Psoas muscle (tissue), 8 donors: ENCODE measurements around the gene SSR4. TPM values are rescaled to one million over a fixed set of nuclear protein-coding genes. Genes with fewer than 3 reads are reported as not detected.

ENCODE experiments used
- ATAC-seq, 4 donors: fragments of 200-7000 bp; cut with Tn5 transposase; one replicate each; pipeline ENCODE4 v1.9.1; 2020; ENCODE audit warnings: moderate library complexity in 3 of 4, mild to moderate bottlenecking in 2 of 4
- DNase-seq, 2 donors: peaks; one replicate each; pipeline ENCODE4 v3.0.0-alpha.2; 2020
- H3K27ac ChIP-seq: fragments of 200-600 bp; one replicate; pipeline ENCODE4 v1.8.0; 2022
- H3K27me3 ChIP-seq, 3 donors: fragments of 200-600 bp in 1 of 3; one replicate each; pipeline versions ENCODE4 v1.6.1 to v1.8.0; 2013 to 2022; ENCODE audit warnings: low read length in 2 of 3, mild to moderate bottlenecking in 2 of 3, moderate library complexity in 1 of 3; ENCODE audit not compliant: insufficient read depth in 3 of 3
- H3K36me3 ChIP-seq, 2 donors: fragments of 200-600 bp in 1 of 2; one replicate each; pipeline versions ENCODE4 v1.6.1 to v1.8.0; 2013 to 2022; ENCODE audit warnings: low read depth in 1 of 2, mild to moderate bottlenecking in 1 of 2, moderate library complexity in 1 of 2; ENCODE audit not compliant: insufficient read depth in 1 of 2
- H3K4me1 ChIP-seq: fragments of 200-600 bp; one replicate; pipeline ENCODE4 v1.8.0; 2022
- H3K4me3 ChIP-seq: fragments of 200-600 bp; one replicate; pipeline ENCODE4 v1.8.0; 2022; ENCODE audit warnings: mild to moderate bottlenecking
- H3K9me3 ChIP-seq: fragments of 200-600 bp; one replicate; pipeline ENCODE4 v1.8.0; 2022
- CTCF ChIP-seq: fragments of 200-600 bp; IDR thresholded peaks from one replicate; pipeline ENCODE4 v1.8.0; 2022; ENCODE audit warnings: antibody characterized with exemption
- WGBS, 3 donors: extraction: QIAGEN DNeasy Blood & Tissue Kit; methylation state at CpG; one replicate each; pipeline versions ENCODE4 v1.1.6 to v1.1.7; 2013; 5-methylcytosine and 5-hydroxymethylcytosine counted together
- intact Hi-C, 2 donors: fragments of 100-400 bp; cut with DNase I; formaldehyde crosslinking; loops; one replicate each; pipeline versions ENCODE4 v1.11.0 to v1.14.2; 2022
- polyA plus RNA-seq, 3 donors: library from polyadenylated mRNA; stranded (reverse); fragments of 200-250 nt; gene quantifications; one replicate each; pipeline ENCODE4 v1.2.3, GENCODE V29; 2013
- total RNA-seq, 4 donors: library from RNA; stranded (reverse); fragmentation: NEBNext Ultra II Directional in 2 of 4; extraction: Animal tissue kit (Norgen Biotek cat#: 25700) in 2 of 4; gene quantifications; one replicate each; pipeline versions ENCODE4 v1.2.1 to v1.2.4, GENCODE V29; 2021 to 2023
- donor health status: healthy with polysubstance abuse.
- donor health status: DM: no; HTN: no; CAD: no; lungs with moderate emphysema.
- donor health status: Bipolar disorder and iron deficiency.
- donor health status: healthy.
- donor health status: DM: yes; HTN: yes; CAD: no.
- donor health status: DM: no; HTN: no; CAD: no.
- donor health status: DM: no; HTN: no; CAD: no.
- donor health status: DM: yes; HTN: yes; CAD: no.

SSR4 gene
- total and polyA plus RNA-seq, 7 donors, result 57.2 to 198 (median 84.5) TPM

- Histone ChIP-seq H3K4me1 (no peaks in the 10 kb centered on the region), H3K4me3 (no peak overlapping the region), H3K9me3 (no peaks in the 10 kb centered on the region), H3K27me3 (no peaks in the 10 kb centered on the region), H3K36me3 (peaks cover 2 to 39% of the 10 kb centered on the region in 2 donors), H3K27ac (no peak overlapping the region)
- DNase-seq, result no peak
- ATAC-seq, result no peak
- intact Hi-C loops, result loop anchor here in 1 of 2 donors (5.0 kb wide), 1 partner anchor 183 kb away; no protein-coding TSS in a partner anchor
- 86 to 89% (median 87%) methylated on average over 16 to 27 of the region's 27 CpGs for WGBS, 3 donors
- no peak for TF ChIP-seq CTCF
Measured at GRCh38 chrX:153784325-153784967, 10.0 kb upstream of the SSR4 start.

- Histone ChIP-seq H3K36me3 (peaks cover 2 to 46% of the 10 kb centered on the region in 2 donors), H3K27me3 (no peaks in the 10 kb centered on the region), H3K4me3 (no peak overlapping the region), H3K9me3 (no peaks in the 10 kb centered on the region), H3K27ac (no peak overlapping the region), H3K4me1 (no peaks in the 10 kb centered on the region)
- 30 to 62% (median 54%) methylated on average over 13 to 15 of the region's 15 CpGs for WGBS, 3 donors
- TF ChIP-seq CTCF, result no peak
- intact Hi-C loops, result no loop called here
- no peak for DNase-seq
- no peak for ATAC-seq
Measured at GRCh38 chrX:153786669-153787068, 7.8 kb upstream of the SSR4 start.

- ATAC-seq (no peak), DNase-seq (no peak)
- Histone ChIP-seq H3K27me3 (no peaks in the 10 kb centered on the region), H3K9me3 (no peaks in the 10 kb centered on the region), H3K4me1 (peaks cover 8% of the 10 kb centered on the region), H3K36me3 (peaks cover 0 to 41% of the 10 kb centered on the region in 2 donors), H3K27ac (no peak overlapping the region), H3K4me3 (no peak overlapping the region)
- no peak for TF ChIP-seq CTCF
- intact Hi-C loops, result no loop called here
- 87 to 99% (median 94%) methylated on average over 10 to 12 of the region's 12 CpGs for WGBS, 3 donors
Measured at GRCh38 chrX:153789654-153790053, 4.8 kb upstream of the SSR4 start.

- Histone ChIP-seq H3K27ac (no peak overlapping the region), H3K9me3 (no peaks in the 10 kb centered on the region), H3K27me3 (no peaks in the 10 kb centered on the region), H3K36me3 (peaks cover 0 to 29% of the 10 kb centered on the region in 2 donors), H3K4me1 (peaks cover 13% of the 10 kb centered on the region), H3K4me3 (no peak overlapping the region)
- no peak for ATAC-seq
- intact Hi-C loops, result no loop called here
- 54 to 81% (median 67%) methylated on average over 14 to 17 of the region's 17 CpGs for WGBS, 3 donors
- DNase-seq, result no peak
- no peak for TF ChIP-seq CTCF
Measured at GRCh38 chrX:153791104-153791852, 3.2 kb upstream of the SSR4 start.
